DOHH2 (cell line): ENCODE data around the gene MYH11.

ENCODE experiments used
- H3F3A ChIP-seq: fragments of 200-600 bp; sonication (generic), shearing (Covaris generic); 2 replicates; pipeline ENCODE4 v1.6.0; 2016; ENCODE audit warnings: antibody characterized with exemption, mild to moderate bottlenecking; ENCODE audit not compliant: control insufficient read depth, insufficient read depth
- H3K27ac ChIP-seq: fragments of 200-600 bp; sonication (generic); 2 replicates; pipeline ENCODE4 v1.5.1; 2014; ENCODE audit warnings: low read depth, mild to moderate bottlenecking, low read length, moderate library complexity
- H3K27me3 ChIP-seq: fragments of 200-600 bp; sonication (generic); 2 replicates; pipeline ENCODE4 v1.6.1; 2014; ENCODE audit warnings: mild to moderate bottlenecking, low read length, mixed read lengths; ENCODE audit not compliant: control insufficient read depth
- H3K36me3 ChIP-seq: fragments of 200-600 bp; sonication (generic); 2 replicates; pipeline ENCODE4 v1.6.1; 2014; ENCODE audit warnings: mild to moderate bottlenecking, low read length, moderate library complexity, mixed read lengths; ENCODE audit not compliant: control insufficient read depth
- H3K4me1 ChIP-seq: fragments of 200-600 bp; sonication (generic); 2 replicates; pipeline ENCODE4 v1.6.1; 2014; ENCODE audit warnings: mild to moderate bottlenecking, low read length, mixed read lengths; ENCODE audit not compliant: control insufficient read depth
- H3K4me2 ChIP-seq: fragments of 200-600 bp; sonication (generic); 2 replicates; pipeline ENCODE4 v1.6.0; 2014; ENCODE audit warnings: mild to moderate bottlenecking, low read length, moderate library complexity
- H3K4me3 ChIP-seq: fragments of 200-600 bp; sonication (generic); 2 replicates; pipeline ENCODE4 v1.5.1; 2014; ENCODE audit warnings: mild to moderate bottlenecking, low read length, mixed read lengths
- H3K79me2 ChIP-seq: fragments of 200-600 bp; sonication (generic); 2 replicates; pipeline ENCODE4 v1.6.1; 2014; ENCODE audit warnings: mild to moderate bottlenecking, low read length, mixed read lengths; ENCODE audit not compliant: control insufficient read depth
- H3K9me2 ChIP-seq: fragments of 200-600 bp; sonication (generic); replicated peaks from 2 replicates; pipeline ENCODE4 v1.6.1; 2014; ENCODE audit warnings: mild to moderate bottlenecking, low read length, mixed read lengths; ENCODE audit not compliant: control insufficient read depth
- H3K9me3 ChIP-seq: fragments of 200-600 bp; sonication (generic); 2 replicates; pipeline ENCODE4 v1.6.1; 2014; ENCODE audit warnings: antibody characterized with exemption, low read length, mixed read lengths; ENCODE audit not compliant: control insufficient read depth, insufficient read depth
- H4K20me1 ChIP-seq: fragments of 200-600 bp; sonication (generic); 2 replicates; pipeline ENCODE4 v1.6.0; 2014; ENCODE audit warnings: low read depth, mild to moderate bottlenecking, antibody characterized with exemption, low read length, moderate library complexity; ENCODE audit not compliant: control insufficient read depth, insufficient read depth
- EZH2phosphoT487 ChIP-seq: fragments of 200-600 bp; sonication (generic); IDR thresholded peaks from 2 replicates; pipeline ENCODE4 v1.6.1; 2017; ENCODE audit warnings: borderline replicate concordance, mild to moderate bottlenecking, antibody characterized with exemption, low read length, moderate library complexity, mixed read lengths
- TF ChIP-seq, protein P1 (sequence below): fragments of 200-600 bp; sonication (generic); IDR thresholded peaks from one replicate; pipeline ENCODE4 v1.5.1; 2014; ENCODE audit warnings: antibody characterized with exemption, mild to moderate bottlenecking, low read depth, low read length; ENCODE audit not compliant: poor library complexity, severe bottlenecking

Gene MYH11

GRCh38 chr16:15725641-15726240 is 131.1 kb downstream of the MYH11 start:
- no peak for TF ChIP-seq EZH2phosphoT487
- TF ChIP-seq, protein P1, sequence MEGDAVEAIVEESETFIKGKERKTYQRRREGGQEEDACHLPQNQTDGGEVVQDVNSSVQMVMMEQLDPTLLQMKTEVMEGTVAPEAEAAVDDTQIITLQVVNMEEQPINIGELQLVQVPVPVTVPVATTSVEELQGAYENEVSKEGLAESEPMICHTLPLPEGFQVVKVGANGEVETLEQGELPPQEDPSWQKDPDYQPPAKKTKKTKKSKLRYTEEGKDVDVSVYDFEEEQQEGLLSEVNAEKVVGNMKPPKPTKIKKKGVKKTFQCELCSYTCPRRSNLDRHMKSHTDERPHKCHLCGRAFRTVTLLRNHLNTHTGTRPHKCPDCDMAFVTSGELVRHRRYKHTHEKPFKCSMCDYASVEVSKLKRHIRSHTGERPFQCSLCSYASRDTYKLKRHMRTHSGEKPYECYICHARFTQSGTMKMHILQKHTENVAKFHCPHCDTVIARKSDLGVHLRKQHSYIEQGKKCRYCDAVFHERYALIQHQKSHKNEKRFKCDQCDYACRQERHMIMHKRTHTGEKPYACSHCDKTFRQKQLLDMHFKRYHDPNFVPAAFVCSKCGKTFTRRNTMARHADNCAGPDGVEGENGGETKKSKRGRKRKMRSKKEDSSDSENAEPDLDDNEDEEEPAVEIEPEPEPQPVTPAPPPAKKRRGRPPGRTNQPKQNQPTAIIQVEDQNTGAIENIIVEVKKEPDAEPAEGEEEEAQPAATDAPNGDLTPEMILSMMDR: no peak
- no peaks in the 10 kb centered on the region for H3K27me3 ChIP-seq

GRCh38 chr16:15723808-15724207 is 133.0 kb downstream of the MYH11 start:
- no peaks in the 10 kb centered on the region for H3F3A ChIP-seq
- H3K79me2 ChIP-seq: no peaks in the 10 kb centered on the region
- no peaks in the 10 kb centered on the region for H3K4me1 ChIP-seq
- H3K4me2 ChIP-seq: no peak overlapping the region
- no peak overlapping the region for H3K4me3 ChIP-seq
- H3K36me3 ChIP-seq: peaks cover 15% of the 10 kb centered on the region
- H4K20me1 ChIP-seq: no peaks in the 10 kb centered on the region
- no peak for TF ChIP-seq EZH2phosphoT487
- TF ChIP-seq, protein P1: no peak
- no peaks in the 10 kb centered on the region for H3K27me3 ChIP-seq
- no peaks in the 10 kb centered on the region for H3K9me2 ChIP-seq
- H3K27ac ChIP-seq: no peak overlapping the region
- no peaks in the 10 kb centered on the region for H3K9me3 ChIP-seq

More at GRCh38 chr16:15725641-15726240, 131.1 kb downstream of the MYH11 start:
- no peak overlapping the region for H3K27ac ChIP-seq
- no peak overlapping the region for H3K4me2 ChIP-seq
- H4K20me1 ChIP-seq: no peaks in the 10 kb centered on the region
- H3K9me2 ChIP-seq: no peaks in the 10 kb centered on the region
- H3K4me1 ChIP-seq: no peaks in the 10 kb centered on the region
- no peak overlapping the region for H3K4me3 ChIP-seq
- no peaks in the 10 kb centered on the region for H3K9me3 ChIP-seq
- no peaks in the 10 kb centered on the region for H3F3A ChIP-seq
- no peaks in the 10 kb centered on the region for H3K79me2 ChIP-seq
- H3K36me3 ChIP-seq: peaks cover 13% of the 10 kb centered on the region

GRCh38 chr16:15721018-15721417 is 135.8 kb downstream of the MYH11 start:
- Histone ChIP-seq H3K4me2 (no peak overlapping the region), H3K36me3 (peaks cover 19% of the 10 kb centered on the region), H3K27me3 (no peaks in the 10 kb centered on the region), H4K20me1 (no peaks in the 10 kb centered on the region), H3K79me2 (no peaks in the 10 kb centered on the region), H3K9me3 (no peaks in the 10 kb centered on the region), H3K9me2 (no peaks in the 10 kb centered on the region), H3K4me1 (no peaks in the 10 kb centered on the region), H3K4me3 (no peak overlapping the region), H3F3A (no peaks in the 10 kb centered on the region), H3K27ac (no peak overlapping the region)
- TF ChIP-seq, protein P1: no peak
- no peak for TF ChIP-seq EZH2phosphoT487
